NCI-H1048 (cell line): Measurements from ENCODE around the gene NFAT5.
"Not testable (repeated sequence)": the region's sequence is repeated elsewhere in the genome, so short reads cannot be mapped to it uniquely, and the experiment has no call there.

ENCODE experiments used
- DNase-seq: peaks from one replicate; lab custom pipeline; 2025; lab: John Stamatoyannopoulos, UW

NFAT5 gene

GRCh38 chr16:69706256-69706974 is 140.6 kb downstream of the NFAT5 start:
- DNase-seq: no peak

GRCh38 chr16:69706975-69707340 is 141.2 kb downstream of the NFAT5 start:
- DNase-seq: no peak

- DNase-seq: no peak
Measured at GRCh38 chr16:69707920-69708683, 142.3 kb downstream of the NFAT5 start.

GRCh38 chr16:69709456-69710084 is 143.8 kb downstream of the NFAT5 start:
- DNase-seq: no peak

GRCh38 chr16:69711115-69711740 is 145.5 kb downstream of the NFAT5 start:
- DNase-seq: no peak

- no peak for DNase-seq
Measured at GRCh38 chr16:69712277-69712676, 146.5 kb downstream of the NFAT5 start.

- DNase-seq: no peak
Measured at GRCh38 chr16:69712914-69713581, 147.3 kb downstream of the NFAT5 start.

GRCh38 chr16:69717066-69717465 is 151.3 kb downstream of the NFAT5 start:
- no peak for DNase-seq

- DNase-seq: no peak
Measured at GRCh38 chr16:69718111-69718764, 152.5 kb downstream of the NFAT5 start.

- no peak for DNase-seq
Measured at GRCh38 chr16:69720822-69721430, 155.2 kb downstream of the NFAT5 start.

- DNase-seq: no peak
Measured at GRCh38 chr16:69721441-69721957, 155.7 kb downstream of the NFAT5 start.

- no peak for DNase-seq
Measured at GRCh38 chr16:69724414-69724873, 158.7 kb downstream of the NFAT5 start.

- no peak for DNase-seq
Measured at GRCh38 chr16:69724981-69725479, 159.3 kb downstream of the NFAT5 start.

- no peak for DNase-seq
Measured at GRCh38 chr16:69725480-69726312, 159.9 kb downstream of the NFAT5 start.

GRCh38 chr16:69726313-69727060 is 160.7 kb downstream of the NFAT5 start, which contains the start of gene NQO1:
Gene NQO1 (minus strand): TSS chr16:69726560. CDS start chr16:69726439, 121 bp downstream.
- peak; percentile 58 for DNase-seq

GRCh38 chr16:69727916-69728270 is 162.1 kb downstream of the NFAT5 start:
- DNase-seq: no peak

- DNase-seq: not testable (repeated sequence)
Measured at GRCh38 chr16:69729030-69729429, 163.3 kb downstream of the NFAT5 start.

GRCh38 chr16:69731280-69731679 is 165.5 kb downstream of the NFAT5 start:
- not testable (repeated sequence) for DNase-seq

- DNase-seq: no peak
Measured at GRCh38 chr16:69732101-69732500, 166.3 kb downstream of the NFAT5 start.
